Stimulated activated effector memory CD8-positive, alpha-beta T cell treated with anti-CD3 and anti-CD28 coated beads, Interleukin-12 subunit alpha, Interleukin-12 subunit beta, amount 100 ng/mL, for 72 hours (primary cell): ENCODE results near the gene CCNE1.
"Not testable (repeated sequence)": the region's sequence is repeated elsewhere in the genome, so short reads cannot be mapped to it uniquely, and the experiment has no call there.

Experiments used
- ATAC-seq: fragments of 150-1000 bp; cut with Tn5 transposase; 2 replicates; pipeline ENCODE4 v1.10.0; 2021
- DNase-seq, 2 donors: peaks; one replicate each; pipeline ENCODE4 v3.0.0; 2021 to 2022; ENCODE audit warnings: low spot score in 2 of 2
- H3K27ac Mint-ChIP-seq: one replicate; pipeline ENCODE4 v1.8.0; 2022; ENCODE audit warnings: mild to moderate bottlenecking, mixed read lengths
- H3K36me3 Mint-ChIP-seq: one replicate; pipeline ENCODE4 v1.8.0; 2022; ENCODE audit warnings: mild to moderate bottlenecking, mixed read lengths
- H3K4me1 Mint-ChIP-seq: one replicate; pipeline ENCODE4 v1.8.0; 2022; ENCODE audit warnings: mixed read lengths
- H3K4me3 Mint-ChIP-seq: one replicate; pipeline ENCODE4 v1.8.0; 2022; ENCODE audit warnings: mild to moderate bottlenecking, mixed read lengths
- H3K9me3 Mint-ChIP-seq: one replicate; pipeline ENCODE4 v1.8.0; 2022; ENCODE audit warnings: mixed read lengths

Gene CCNE1

GRCh38 chr19:29781386-29782259 is 30.2 kb upstream of the CCNE1 start:
- ATAC-seq (no peak), DNase-seq (no peak)
- Mint-ChIP-seq H3K36me3 (no peaks in the 10 kb centered on the region), H3K4me1 (peaks cover 8% of the 10 kb centered on the region), H3K27ac (no peak overlapping the region), H3K9me3 (no peaks in the 10 kb centered on the region), H3K4me3 (no peak overlapping the region)

GRCh38 chr19:29782260-29782580 is 29.6 kb upstream of the CCNE1 start:
- no peaks in the 10 kb centered on the region for H3K36me3 Mint-ChIP-seq
- H3K9me3 Mint-ChIP-seq = no peaks in the 10 kb centered on the region
- no peak overlapping the region for H3K4me3 Mint-ChIP-seq
- DNase-seq (no peak), ATAC-seq (no peak)
- H3K27ac Mint-ChIP-seq = no peak overlapping the region
- H3K4me1 Mint-ChIP-seq = peaks cover 8% of the 10 kb centered on the region

DNA sequence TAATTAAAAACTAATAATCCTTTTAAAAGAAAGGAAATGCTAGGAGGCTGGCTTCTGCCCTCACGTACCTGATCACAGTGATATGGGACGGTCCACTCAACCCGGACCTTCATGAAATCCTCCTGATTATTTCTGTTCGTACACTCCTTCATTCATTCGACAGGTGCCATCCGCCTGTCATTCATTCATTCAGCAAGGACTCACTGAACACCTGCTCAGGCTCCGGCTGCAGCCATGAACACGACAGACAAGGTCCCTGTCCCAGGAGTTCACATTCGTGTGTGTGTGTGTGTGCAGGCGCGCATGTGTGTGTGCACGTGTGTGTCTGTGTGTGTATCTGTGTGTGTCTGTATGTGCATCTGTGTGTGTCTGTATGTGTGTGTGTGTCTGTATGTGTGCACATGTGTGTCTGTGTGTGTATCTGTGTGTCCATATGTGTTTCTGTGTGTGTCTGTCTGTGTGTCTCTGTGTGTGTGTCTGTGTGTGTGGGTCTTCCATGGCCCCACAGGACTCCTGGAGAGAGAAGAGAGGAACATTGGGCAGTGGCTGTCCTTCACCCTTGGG is 28.1 kb upstream of the CCNE1 start:
- DNase-seq (no peak), ATAC-seq (no peak)
- no peak overlapping the region for H3K4me3 Mint-ChIP-seq
- peaks cover 8% of the 10 kb centered on the region for H3K4me1 Mint-ChIP-seq
- H3K27ac Mint-ChIP-seq = no peak overlapping the region
- H3K9me3 Mint-ChIP-seq = no peaks in the 10 kb centered on the region
- H3K36me3 Mint-ChIP-seq = no peaks in the 10 kb centered on the region

DNA sequence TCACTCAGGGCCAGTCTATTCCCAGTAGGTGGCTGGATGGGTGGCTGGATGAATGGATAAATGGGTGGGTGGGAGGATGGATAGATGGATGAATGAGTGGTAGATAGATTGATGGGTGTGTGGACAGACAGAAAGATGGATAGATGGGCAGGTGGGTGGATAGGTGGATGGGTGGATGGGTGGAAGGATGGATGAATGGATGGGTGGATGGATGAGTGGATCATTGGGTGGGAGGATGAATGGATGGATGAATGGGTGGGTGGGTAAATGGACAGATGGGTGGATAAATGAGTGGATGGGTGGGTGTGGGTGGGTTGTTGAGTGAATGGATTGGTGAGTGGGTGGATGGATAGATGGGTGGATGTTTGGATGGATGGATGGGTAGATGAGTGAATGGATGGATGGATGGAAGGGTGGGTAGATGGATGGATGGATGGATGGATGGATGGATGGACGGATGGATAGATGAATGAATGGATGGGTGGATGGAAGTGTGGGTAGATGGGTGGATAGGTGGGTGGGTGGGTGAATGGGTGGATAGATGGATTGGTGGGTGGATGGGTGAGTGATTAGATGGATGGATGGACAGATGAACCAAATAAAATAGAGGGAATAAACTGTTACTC is 27.1 kb upstream of the CCNE1 start:
- Mint-ChIP-seq H3K36me3 (no peaks in the 10 kb centered on the region), H3K27ac (no peak overlapping the region), H3K4me3 (no peak overlapping the region), H3K4me1 (peaks cover 8% of the 10 kb centered on the region), H3K9me3 (no peaks in the 10 kb centered on the region)
- ATAC-seq (no peak), DNase-seq (no peak)

- DNase-seq = no peak
- Mint-ChIP-seq H3K36me3 (no peaks in the 10 kb centered on the region), H3K27ac (no peak overlapping the region), H3K9me3 (no peaks in the 10 kb centered on the region), H3K4me3 (no peak overlapping the region), H3K4me1 (peaks cover 8% of the 10 kb centered on the region)
- ATAC-seq = no peak
These were observed 26.4 kb upstream of the CCNE1 start for GRCh38 chr19:29785360-29785759.

DNA sequence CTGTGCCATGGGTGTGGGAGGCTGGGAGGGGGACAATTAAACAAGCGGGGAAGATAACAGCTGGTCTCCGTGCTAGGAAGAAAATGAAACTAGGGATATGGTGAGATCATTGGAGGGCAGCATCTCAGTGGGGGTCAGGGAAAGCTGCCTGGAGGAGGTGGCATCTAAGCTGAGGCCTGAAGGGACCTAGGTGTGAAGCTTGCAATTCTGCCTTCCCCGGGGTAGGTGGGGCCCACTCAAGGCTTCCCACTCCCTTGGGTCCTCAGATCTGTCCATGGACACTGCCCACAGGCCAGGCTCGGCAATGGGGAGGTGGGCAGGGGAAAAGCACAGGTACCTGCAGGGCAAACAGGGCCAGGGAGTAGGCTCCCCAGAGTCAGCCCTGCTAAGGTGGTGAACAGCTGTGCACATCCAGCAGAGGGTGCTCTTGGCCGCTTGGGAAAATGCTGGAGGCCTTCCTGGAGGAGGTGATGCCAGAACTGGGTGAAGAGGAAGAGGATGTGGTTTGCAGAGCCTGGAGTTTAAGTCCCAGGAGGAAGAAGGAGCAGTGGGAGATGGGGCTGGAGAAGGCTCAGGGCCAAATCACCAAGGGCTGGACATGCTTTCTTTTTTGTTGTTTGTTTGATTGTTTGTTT is 25.7 kb upstream of the CCNE1 start:
- ATAC-seq (peak; percentile 44), DNase-seq (no peak)
- no peak overlapping the region for H3K27ac Mint-ChIP-seq

DNA sequence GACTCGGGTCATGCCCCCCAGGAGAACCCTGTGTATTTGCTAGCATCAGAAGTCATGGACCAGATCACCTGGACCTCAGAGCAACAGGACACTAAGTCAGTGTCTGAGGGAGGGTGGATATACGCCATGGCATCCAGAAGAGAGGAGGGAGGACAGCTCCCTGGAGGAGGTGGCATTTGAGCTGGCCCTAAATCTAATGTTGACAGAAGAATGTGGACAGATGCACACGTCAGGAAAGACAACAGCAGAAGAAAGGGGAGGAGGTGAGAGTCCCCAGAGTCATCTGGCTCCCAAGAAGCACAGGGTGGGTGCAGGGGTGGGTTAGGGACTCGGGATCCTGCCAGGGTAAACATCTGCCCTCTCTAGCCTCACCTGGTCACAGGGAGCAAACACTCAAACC is 24.5 kb upstream of the CCNE1 start:
- H3K36me3 Mint-ChIP-seq = no peaks in the 10 kb centered on the region
- DNase-seq (no peak), ATAC-seq (no peak)
- no peak overlapping the region for H3K4me3 Mint-ChIP-seq
- H3K4me1 Mint-ChIP-seq = peaks cover 8% of the 10 kb centered on the region
- H3K27ac Mint-ChIP-seq = no peak overlapping the region
- no peaks in the 10 kb centered on the region for H3K9me3 Mint-ChIP-seq

More for the DNA sequence above, 25.7 kb upstream of the CCNE1 start:
- H3K36me3 Mint-ChIP-seq = no peaks in the 10 kb centered on the region
- no peaks in the 10 kb centered on the region for H3K9me3 Mint-ChIP-seq
- peaks cover 8% of the 10 kb centered on the region for H3K4me1 Mint-ChIP-seq
- no peak overlapping the region for H3K4me3 Mint-ChIP-seq

GRCh38 chr19:29789007-29789406 is 22.8 kb upstream of the CCNE1 start:
- no peak overlapping the region for H3K27ac Mint-ChIP-seq
- ATAC-seq = no peak
- DNase-seq = no peak
- H3K36me3 Mint-ChIP-seq = no peaks in the 10 kb centered on the region
- no peak overlapping the region for H3K4me3 Mint-ChIP-seq
- H3K4me1 Mint-ChIP-seq = peaks cover 8% of the 10 kb centered on the region
- no peaks in the 10 kb centered on the region for H3K9me3 Mint-ChIP-seq

GRCh38 chr19:29793116-29793727 is 18.6 kb upstream of the CCNE1 start:
- ATAC-seq (no peak), DNase-seq (no peak)
- Mint-ChIP-seq H3K27ac (no peak overlapping the region), H3K36me3 (no peaks in the 10 kb centered on the region), H3K4me1 (no peaks in the 10 kb centered on the region), H3K4me3 (no peak overlapping the region), H3K9me3 (no peaks in the 10 kb centered on the region)

DNA sequence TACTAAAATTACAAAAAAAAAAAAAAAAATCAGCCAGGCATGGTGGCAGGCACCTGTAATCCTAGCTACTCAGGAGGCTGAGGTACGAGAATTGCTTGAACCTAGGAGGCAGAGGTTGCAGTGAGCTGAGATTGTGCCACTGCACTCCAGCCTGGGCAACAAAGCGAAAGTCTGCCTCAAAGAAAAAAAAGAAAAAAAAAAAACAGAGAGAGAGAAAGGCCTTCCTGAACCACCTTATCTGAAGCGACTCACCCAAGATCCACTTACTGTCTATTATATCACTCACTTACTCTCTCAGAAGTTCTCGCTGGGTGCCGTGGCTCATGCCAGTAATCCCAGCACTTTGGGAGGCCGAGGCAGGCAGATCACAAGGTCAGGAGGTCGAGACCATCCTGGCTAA is 17.3 kb upstream of the CCNE1 start:
- not testable (repeated sequence) for H3K9me3 Mint-ChIP-seq, DNase-seq, H3K4me1 Mint-ChIP-seq, H3K27ac Mint-ChIP-seq, ATAC-seq, H3K36me3 Mint-ChIP-seq, H3K4me3 Mint-ChIP-seq

DNA sequence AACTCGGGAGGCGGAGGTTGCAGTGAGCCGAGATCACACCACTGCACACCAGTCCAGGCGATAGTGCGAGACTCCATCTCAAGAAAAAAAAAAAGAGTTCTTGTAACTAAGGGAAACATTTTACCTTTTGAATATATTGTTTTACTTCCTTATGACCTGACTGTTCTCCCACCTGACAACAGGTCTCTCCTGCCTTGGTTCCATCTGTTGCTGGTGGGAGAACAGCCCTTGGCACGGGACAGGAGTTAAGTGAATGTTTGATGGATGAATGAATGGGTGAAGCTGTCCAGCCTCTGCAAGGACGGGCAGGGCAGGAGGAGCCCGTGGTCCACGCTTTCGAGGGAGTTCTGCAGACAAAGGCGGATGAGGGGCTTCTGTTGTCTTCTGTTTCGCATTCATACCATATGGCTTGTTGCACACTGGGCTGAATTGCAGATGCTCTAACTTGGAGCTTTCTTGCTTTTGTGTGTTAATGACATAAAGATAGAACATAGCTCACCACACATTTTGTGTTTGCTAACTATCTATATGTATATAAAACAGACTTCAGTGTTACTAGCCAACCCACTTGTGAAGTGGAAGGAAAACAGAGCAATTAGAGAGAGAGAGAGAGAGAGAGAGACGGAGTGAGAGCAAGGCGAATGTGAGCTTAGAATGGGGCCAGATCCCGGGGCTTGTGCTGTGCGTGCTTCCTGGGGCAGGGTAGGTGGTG is 16.2 kb upstream of the CCNE1 start:
- Mint-ChIP-seq H3K9me3 (no peaks in the 10 kb centered on the region), H3K4me3 (no peak overlapping the region), H3K4me1 (no peaks in the 10 kb centered on the region), H3K36me3 (no peaks in the 10 kb centered on the region), H3K27ac (no peak overlapping the region)
- no peak for ATAC-seq
- DNase-seq = no peak

- DNase-seq (no peak), ATAC-seq (no peak)
- H3K4me3 Mint-ChIP-seq = no peak overlapping the region
- H3K36me3 Mint-ChIP-seq = no peaks in the 10 kb centered on the region
- no peak overlapping the region for H3K27ac Mint-ChIP-seq
- no peaks in the 10 kb centered on the region for H3K9me3 Mint-ChIP-seq
- no peaks in the 10 kb centered on the region for H3K4me1 Mint-ChIP-seq
These were observed 15.6 kb upstream of the CCNE1 start for GRCh38 chr19:29796173-29796573.

- no peaks in the 10 kb centered on the region for H3K4me1 Mint-ChIP-seq
- peak overlapping the region; percentile 51 for H3K27ac Mint-ChIP-seq
These were observed 12.9 kb upstream of the CCNE1 start for GRCh38 chr19:29798774-29799497.

GRCh38 chr19:29800100-29800825 is 11.5 kb upstream of the CCNE1 start:
- DNase-seq (no peak), ATAC-seq (no peak)
- Mint-ChIP-seq H3K27ac (peak overlapping the region; percentile 10), H3K9me3 (no peaks in the 10 kb centered on the region), H3K4me3 (no peak overlapping the region), H3K36me3 (no peaks in the 10 kb centered on the region), H3K4me1 (no peaks in the 10 kb centered on the region)

More at GRCh38 chr19:29798774-29799497, 12.9 kb upstream of the CCNE1 start:
- Mint-ChIP-seq H3K4me3 (no peak overlapping the region), H3K36me3 (no peaks in the 10 kb centered on the region), H3K9me3 (no peaks in the 10 kb centered on the region)
- ATAC-seq (no peak), DNase-seq (no peak)
